HS-27A (cell line): Measurements from ENCODE around the gene CBX8.

Experiments used
- DNase-seq: peaks from one replicate; pipeline ENCODE4 v3.0.0-alpha.2; 2012; ENCODE audit warnings: low read depth, missing footprints

Gene CBX8

DNA sequence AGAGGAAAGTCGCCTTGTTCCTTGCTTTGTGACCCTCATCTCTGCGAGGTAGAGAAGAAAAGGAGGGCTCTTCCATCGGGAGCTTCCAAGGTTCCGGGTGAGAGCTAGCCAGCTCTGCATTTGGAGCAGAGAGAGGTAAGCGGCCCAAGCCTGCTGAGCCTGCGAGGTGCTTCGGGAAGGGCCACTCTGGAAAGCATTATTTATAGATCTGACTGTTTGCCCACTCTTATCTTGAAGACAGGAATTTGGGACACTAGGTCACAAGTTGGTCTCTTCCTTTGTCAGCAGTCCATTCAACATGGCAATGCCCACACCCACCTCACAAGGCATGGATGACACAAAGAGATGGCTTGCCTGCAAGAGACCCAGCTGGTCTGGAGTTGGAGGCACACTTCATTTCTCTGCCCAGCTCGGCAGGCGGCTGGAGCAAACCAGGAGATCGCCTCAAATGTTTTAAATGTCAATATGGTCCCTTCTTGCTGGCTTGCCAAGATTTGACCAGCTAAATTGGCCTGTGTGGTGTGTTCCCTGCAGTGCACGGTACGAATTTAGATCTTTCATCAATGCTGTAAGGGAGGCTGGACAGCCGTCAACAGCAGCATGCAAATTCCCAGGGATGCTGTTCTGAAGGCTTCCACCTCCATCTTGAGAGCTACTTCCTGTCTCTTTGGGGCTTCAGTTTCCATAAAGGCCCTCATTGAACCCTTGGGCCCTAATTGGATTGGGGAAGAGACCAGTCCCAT is 22.8 kb upstream of the CBX8 start:
- DNase-seq, result no peak

- no peak for DNase-seq
These were observed 22.2 kb upstream of the CBX8 start for GRCh38 chr17:79819085-79819484.

- no peak for DNase-seq
These were observed 21.3 kb upstream of the CBX8 start for GRCh38 chr17:79818026-79818758.

GRCh38 chr17:79815836-79816461 is 19.1 kb upstream of the CBX8 start:
- no peak for DNase-seq

- DNase-seq, result no peak
These were observed 18.3 kb upstream of the CBX8 start for GRCh38 chr17:79814974-79815835.

- DNase-seq, result no peak
These were observed 17.5 kb upstream of the CBX8 start for GRCh38 chr17:79814127-79814973.

GRCh38 chr17:79813297-79814126 is 16.6 kb upstream of the CBX8 start:
- DNase-seq, result no peak

GRCh38 chr17:79812353-79813258 is 15.7 kb upstream of the CBX8 start:
- DNase-seq, result no peak

- no peak for DNase-seq
These were observed 15.0 kb upstream of the CBX8 start for GRCh38 chr17:79811868-79812352.

GRCh38 chr17:79811011-79811867 is 14.4 kb upstream of the CBX8 start:
- no peak for DNase-seq

GRCh38 chr17:79810130-79811010 is 13.5 kb upstream of the CBX8 start:
- DNase-seq, result no peak

DNA sequence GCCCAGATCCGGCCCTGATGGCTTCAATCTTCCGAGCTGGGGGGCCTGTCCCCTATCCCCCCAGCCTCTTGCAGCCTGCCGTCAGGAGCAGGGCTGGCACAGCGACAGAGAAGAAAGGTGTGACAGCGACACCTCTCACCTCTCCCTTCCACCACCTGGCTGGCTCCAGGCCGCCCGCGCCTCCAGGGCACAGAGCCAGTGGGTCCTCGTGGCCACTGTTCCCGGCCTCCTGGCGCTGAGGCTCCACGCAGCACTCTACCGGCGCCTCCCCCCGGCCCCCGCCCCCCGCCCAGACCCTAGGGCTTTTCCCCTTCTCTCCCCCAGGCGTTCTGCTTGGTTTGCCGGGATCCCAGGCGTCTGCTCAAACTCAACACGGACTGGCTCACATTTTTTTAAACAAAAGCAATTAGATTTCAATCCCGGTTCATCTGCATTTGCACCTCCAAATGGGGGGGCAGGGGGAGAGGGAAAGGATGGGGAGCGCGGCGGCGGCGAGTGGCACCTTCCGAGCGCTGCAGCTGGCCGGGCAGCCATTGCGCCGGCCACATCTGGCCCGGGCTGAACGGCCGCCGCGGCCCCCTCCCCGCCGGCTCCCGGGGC is 12.8 kb upstream of the CBX8 start:
- DNase-seq, result no peak

DNA sequence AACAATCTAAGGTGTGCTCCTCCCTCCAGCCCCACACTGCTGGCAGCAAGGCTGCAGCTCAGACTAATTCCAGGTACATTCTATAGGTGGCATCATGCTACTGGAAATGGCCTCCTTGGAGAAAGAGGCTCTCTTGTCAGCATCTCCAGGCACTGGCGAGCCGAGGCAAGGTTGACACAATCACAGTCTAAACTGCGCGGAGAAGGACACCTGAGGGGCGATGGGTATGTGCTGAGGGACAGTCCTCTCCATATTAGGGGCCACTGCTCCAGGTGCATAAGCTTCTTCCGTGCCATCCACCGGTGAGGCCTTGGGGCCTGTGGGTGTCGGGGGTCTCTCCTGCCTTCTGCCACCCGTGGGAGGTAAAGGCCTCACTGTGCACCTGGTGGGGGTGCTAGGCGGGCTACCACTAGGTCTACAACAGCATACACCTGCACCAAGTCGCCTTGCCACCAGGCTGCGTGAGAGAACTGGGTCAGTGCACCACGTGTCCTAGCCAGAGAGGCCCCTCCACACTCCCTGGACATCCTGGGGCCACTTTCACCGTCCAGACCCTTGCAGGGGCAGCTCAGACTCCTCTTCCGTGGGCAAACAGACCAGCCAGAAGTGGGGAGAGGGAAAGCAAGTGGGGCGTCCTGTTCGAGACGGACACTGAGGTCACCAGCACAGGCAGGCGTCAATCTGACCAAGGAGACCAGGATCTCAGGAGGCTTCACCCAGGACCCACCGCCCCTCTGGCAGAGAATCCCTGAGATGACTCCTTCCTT is 12.1 kb upstream of the CBX8 start:
- DNase-seq, result no peak

- no peak for DNase-seq
These were observed 10.2 kb upstream of the CBX8 start for GRCh38 chr17:79806863-79807720.

GRCh38 chr17:79806446-79806760 is 9.5 kb upstream of the CBX8 start:
- no peak for DNase-seq
